HG03460 (cell line): ENCODE data around the gene CCDC38.
A peak's percentile ranks its signal among the peaks of the same experiment; 100 is the strongest.

Experiments used
- ATAC-seq: cut with Tn5 transposase; IDR thresholded peaks from one replicate; pipeline ENCODE4 v1.9.1; 2021; ENCODE audit not compliant: unreplicated experiment

The CCDC38 gene

DNA sequence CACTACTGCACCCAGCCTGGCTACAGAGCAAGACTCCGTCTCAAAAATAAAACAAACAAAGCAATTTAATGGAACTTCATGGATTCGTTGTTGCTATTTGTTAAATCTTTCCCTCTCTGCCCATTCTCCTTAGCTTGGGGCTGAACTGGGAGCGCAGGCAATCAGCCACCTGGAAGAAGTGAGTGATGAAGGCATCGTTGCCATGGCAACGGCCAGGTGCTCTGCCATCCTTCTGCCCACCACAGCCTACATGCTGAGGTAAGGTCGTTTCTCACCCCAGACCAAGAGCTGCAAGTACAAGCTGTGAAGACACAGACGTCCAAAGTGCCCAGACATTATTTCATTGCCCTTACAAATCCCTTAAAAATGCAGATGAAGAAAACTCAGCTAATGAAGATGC is 19.8 kb upstream of the CCDC38 start:
- ATAC-seq = no peak

DNA sequence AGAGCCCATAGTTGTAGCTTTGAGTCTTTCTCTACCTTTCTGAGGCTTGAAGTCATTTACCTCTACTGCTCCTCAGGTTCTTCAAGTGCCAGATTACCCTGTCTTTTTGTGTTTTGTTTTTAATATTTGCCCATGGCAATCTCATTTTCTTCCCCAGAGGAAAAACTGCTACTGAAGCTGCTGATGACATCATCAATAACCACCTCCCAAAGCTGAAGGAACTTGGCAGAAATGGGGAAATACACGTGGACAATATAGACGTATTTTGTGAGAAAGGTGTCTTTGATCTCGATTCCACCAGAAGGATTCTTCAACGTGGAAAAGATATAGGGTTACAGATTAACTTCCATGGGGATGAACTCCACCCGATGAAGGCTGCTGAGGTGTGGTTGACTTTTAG is 17.8 kb upstream of the CCDC38 start:
- no peak for ATAC-seq

DNA sequence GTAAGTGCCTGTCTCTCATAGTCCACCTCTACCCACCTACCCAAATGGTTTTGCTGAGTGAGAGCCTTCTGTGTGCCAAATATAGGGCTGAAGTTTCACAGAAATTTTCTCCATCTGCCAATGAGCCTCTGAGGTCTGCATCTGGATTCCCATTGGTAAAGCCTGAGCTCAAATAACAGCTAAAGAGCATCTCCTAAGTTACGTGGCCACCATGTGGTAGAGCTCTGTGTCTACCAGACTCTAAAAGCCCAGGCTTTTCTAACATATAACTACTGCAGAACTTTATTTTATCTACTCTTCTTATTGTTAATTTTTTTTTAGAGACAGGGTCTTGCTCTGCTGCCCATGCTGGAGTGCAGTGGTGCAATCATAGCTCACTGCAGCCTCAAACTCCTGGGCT is 16.7 kb upstream of the CCDC38 start:
- no peak for ATAC-seq

DNA sequence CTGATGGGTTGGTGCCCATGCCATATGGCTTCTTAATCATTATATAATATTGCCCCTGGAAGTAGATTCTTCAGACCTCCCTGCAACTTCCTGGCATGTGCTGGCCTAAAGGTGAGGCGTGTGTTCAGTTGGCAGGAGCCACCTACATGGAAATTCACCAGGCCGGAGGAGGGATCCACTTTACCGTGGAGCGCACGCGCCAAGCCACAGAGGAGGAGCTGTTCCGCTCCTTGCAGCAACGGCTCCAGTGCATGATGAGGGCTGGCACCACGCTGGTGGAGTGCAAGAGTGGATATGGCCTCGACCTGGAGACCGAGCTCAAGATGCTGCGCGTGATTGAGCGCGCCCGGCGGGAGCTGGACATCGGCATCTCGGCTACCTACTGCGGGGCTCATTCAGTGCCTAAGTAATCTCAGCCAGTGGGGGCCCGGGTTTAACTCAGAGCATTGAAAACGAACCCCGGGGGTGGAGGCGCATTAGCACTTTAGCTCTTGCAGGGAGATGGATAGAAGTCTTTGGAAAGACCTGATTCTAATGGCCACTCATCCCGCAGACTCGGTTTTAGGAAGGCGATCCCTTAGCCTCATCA is 14.2 kb upstream of the CCDC38 start:
- ATAC-seq = no peak

GRCh38 chr12:95955549-95956159 is 13.2 kb upstream of the CCDC38 start:
- ATAC-seq = no peak

- no peak for ATAC-seq
These were observed 10.6 kb upstream of the CCDC38 start for GRCh38 chr12:95953000-95953399.

GRCh38 chr12:95951515-95951914 is 9.1 kb upstream of the CCDC38 start:
- no peak for ATAC-seq

GRCh38 chr12:95949477-95950206 is 7.2 kb upstream of the CCDC38 start:
- no peak for ATAC-seq

DNA sequence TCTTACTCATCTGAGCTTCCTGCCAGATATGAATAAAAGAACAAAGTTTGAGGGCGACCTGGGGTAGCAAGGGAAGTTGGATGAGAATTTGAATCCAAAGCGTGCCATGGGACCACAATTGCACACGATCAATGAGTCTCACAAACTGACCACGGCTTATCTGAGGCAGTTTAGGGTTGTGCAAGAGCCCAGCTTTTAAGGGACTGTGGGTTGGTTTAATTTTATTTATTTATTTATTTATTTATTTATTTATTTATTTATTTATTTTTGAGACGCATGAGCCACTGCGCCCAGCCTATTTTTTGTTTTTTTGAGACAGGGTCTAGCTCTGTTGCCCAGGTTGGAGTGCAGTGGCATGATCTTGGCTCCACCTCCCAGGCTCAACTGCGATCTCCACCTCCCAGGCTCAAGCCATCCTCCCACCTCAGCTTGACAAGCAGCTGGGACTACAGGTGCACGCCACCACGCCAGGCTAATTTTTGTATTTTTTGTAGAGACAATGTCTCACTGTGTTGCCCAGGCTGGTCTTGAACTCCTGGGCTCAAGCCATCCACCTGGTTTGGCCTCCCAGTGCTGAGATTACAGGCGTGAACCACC is 1.8 kb upstream of the CCDC38 start:
- no peak for ATAC-seq

GRCh38 chr12:95943330-95943842 is 972 bp upstream of the CCDC38 start, which contains the start of gene AMDHD1:
Gene AMDHD1, plus strand, starts transcription at chr12:95943331. Its CDS starts 68 bp downstream, at chr12:95943399.
- ATAC-seq = peak; percentile 62

DNA sequence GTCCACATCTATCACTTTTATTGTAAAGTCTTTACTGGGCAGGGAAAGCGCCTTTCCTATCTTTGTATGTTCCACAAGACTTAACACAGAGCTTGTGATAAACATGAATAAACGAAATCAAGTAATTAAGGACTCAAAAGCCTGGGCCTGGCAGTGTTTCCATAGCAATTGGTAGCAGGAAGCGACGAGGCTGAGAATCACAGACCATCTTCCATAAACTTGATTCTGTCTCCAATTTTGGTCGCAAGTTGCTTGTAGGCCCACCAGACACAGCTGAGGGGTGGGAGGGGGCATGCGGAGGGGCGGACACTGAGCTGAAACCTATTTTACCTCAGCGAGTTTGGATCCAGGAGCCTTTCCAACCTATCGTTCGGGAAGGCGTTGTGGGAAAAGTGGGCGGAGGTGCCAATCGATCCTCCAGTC is 302 bp downstream of the CCDC38 start:
- no peak for ATAC-seq

- no peak for ATAC-seq
These were observed 1.9 kb downstream of the CCDC38 start for GRCh38 chr12:95940514-95940913.

DNA sequence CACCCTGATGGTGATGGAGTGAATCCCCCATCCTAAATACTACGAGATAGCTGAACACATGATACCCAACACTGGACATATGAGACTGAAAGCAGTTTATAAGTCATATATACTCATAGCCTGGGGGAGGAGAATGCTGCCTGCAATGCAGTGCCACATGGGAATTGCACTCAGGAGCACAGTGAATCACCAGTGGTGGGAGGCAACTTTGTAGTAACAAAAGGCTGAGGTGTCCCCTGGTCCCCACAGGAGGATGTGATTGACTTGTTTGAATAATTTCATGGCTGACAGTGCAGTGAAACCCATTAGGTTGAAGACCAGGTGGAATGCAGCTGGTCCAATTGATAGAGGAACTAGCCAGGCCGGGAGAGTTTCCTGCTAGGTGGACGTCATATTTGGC is 20.2 kb downstream of the CCDC38 start:
- no peak for ATAC-seq

- no peak for ATAC-seq
These were observed 23.3 kb downstream of the CCDC38 start for GRCh38 chr12:95919110-95919509.

DNA sequence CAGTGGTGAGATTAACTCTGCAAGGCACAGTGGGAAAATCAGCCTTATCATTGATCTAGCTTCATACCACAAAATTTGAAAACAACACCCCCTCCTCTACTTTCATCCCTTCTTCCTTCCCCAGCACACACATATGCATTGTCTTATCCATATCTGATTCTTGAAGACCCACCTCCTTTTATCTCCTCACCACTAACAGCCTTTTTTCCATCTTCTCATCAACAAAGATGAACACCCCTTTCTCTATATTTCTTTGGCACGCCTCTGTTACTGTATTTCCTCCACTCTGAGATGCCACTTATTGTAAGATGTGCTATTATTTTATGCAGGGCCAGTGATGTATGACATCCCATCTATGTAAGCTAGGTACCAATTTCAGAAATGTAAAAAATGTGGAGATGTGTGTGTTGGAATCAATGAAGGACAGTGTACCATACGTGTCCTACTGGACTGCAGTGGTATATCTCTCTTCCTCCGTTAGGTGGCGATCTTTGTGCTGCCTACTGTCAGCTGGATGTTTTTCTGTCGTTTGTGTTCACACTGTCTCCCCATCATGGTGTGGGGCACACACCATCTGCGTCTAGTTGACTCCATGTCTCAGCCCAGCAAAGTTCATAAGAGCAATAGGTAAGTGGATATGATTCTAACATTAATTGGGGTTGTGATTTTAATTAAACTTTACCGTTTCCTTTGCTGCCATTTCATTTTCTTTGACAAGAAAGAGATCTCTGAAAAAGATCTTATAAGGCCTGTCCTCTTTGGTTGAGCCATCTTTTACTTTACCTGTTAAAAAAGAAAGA is 24.0 kb downstream of the CCDC38 start:
- peak; percentile 75 for ATAC-seq

DNA sequence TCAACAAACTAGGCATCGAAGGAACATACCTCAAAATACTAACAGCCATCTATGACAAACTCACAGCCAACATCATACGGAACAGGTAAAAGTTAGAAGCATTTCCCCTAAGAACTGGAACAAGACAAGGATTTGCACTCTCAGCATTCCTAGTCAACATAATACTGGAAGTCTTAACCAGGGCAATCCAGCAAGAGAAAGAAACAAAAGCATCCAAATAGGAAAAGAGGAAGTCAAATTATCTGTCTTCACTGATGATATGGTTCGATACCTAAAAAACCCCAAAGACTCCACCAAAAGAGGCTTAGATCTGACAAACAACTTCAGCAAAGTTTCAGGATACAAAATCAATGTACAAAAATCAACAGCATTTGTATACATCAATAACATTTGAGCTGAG is 32.5 kb downstream of the CCDC38 start:
- ATAC-seq = no peak

GRCh38 chr12:95908573-95908972 is 33.8 kb downstream of the CCDC38 start:
- ATAC-seq = no peak

GRCh38 chr12:95898081-95898480 is 44.3 kb downstream of the CCDC38 start:
- no peak for ATAC-seq

DNA sequence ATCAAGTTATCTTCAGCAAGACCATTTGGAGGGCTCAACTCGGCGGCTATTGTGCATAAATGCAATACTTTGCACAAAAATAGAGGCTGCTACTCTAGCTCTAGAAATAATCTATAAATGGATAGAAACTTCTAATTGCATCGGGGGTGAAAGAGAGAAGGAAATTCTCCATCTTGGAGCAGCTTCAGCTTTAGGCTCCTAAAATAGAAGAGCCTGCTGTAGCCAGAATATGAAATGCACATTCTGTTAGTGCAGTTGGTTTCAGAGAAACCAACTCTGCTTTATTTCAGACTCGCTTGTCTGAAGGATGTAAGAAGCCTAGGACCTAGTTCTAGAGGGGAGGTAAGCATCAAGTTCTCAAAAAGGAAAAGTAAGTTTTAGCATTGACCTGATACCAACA is 45.6 kb downstream of the CCDC38 start:
- no peak for ATAC-seq

DNA sequence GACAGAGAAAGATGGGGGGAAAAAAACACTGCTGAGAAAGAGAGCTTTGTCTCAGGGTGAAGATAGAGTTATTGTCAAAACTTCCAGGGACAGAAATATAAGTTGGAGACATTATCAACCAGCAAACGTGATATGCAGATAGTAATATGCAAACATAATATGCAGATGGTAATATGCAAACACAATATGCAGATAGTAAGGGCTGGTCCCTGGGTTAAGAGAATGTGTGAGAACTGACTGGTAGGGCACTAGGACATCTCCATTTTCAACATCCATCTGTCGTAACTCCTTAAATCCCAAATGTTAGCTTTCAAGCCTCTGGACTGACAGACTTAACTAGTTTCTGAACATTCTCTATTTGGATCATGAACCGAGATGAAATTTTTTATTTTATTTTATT is 51.5 kb downstream of the CCDC38 start:
- ATAC-seq = no peak

GRCh38 chr12:95887311-95887710 is 55.1 kb downstream of the CCDC38 start:
- ATAC-seq = no peak
